ENCODE results near the gene NFKBIB. TPM values are rescaled to one million over a fixed set of nuclear protein-coding genes. Genes with fewer than 3 reads are reported as not detected.
"Not testable (repeated sequence)": the region's sequence is repeated elsewhere in the genome, so short reads cannot be mapped to it uniquely, and the experiment has no call there.

The NFKBIB gene
- total RNA-seq, result 21.4 TPM

GRCh38 chr19:38899447-38900201 lies at the start of gene NFKBIB, which contains the start of gene SIRT2:
Gene NFKBIB (plus strand): TSS chr19:38899969. CDS start chr19:38900033, 64 bp downstream.
Gene SIRT2 (minus strand): TSS chr19:38899618. CDS start chr19:38899521, 97 bp downstream.
- peak; percentile 97 for ATAC-seq

- ATAC-seq, result peak; percentile 87
Observed at GRCh38 chr19:38850436-38850975, 49.3 kb upstream of the NFKBIB start.

- no peak for ATAC-seq
Observed at GRCh38 chr19:38850976-38851621, 48.7 kb upstream of the NFKBIB start.

- peak; percentile 63 for ATAC-seq
Observed at GRCh38 chr19:38851622-38852230, 48.0 kb upstream of the NFKBIB start.

DNA sequence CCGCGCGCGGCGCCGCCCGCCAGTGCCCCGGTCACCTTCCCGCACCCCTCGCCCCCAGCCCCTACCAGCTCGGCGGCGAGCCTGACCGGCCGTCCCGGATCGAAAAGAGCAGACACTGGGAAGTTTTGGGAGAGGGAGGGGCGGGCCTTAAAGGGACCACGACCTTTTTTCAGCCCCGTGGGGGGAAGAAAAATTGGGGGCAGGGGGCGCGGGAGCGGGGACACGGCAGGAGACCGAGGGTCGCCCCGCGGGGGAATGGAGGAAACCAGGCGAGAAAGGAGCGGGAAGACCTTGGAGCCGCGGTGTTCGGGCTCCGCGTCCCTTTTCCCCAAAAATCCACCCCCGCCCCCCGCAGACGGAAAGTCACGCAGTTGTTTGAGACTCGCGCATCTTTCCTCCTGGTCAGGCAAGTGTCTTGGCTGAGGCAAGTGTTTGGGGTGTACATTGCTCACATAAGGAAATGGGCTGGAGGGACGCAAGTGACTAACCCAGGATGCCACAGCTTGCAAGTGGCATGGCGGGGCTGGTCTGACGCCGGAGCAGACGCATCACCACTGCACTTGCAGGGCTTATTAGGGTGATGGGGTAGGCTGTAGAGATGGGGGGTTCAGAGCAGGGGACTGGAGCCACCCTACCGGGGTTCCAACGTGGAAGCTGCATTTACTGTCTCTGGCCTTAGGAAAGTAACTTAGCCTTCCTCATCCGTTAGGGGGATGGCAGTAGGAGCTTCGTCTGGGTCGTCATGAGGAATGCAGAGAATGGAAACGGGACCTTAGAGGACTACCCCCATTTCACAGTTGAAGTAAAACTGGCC lies 47.3 kb upstream of the NFKBIB start:
- peak; percentile 3 for ATAC-seq

GRCh38 chr19:38853214-38853613 lies 46.6 kb upstream of the NFKBIB start:
- no peak for ATAC-seq

- ATAC-seq, result not testable (repeated sequence)
Observed at GRCh38 chr19:38854961-38855360, 44.8 kb upstream of the NFKBIB start.

GRCh38 chr19:38855751-38856150 lies 44.0 kb upstream of the NFKBIB start:
- not testable (repeated sequence) for ATAC-seq

DNA sequence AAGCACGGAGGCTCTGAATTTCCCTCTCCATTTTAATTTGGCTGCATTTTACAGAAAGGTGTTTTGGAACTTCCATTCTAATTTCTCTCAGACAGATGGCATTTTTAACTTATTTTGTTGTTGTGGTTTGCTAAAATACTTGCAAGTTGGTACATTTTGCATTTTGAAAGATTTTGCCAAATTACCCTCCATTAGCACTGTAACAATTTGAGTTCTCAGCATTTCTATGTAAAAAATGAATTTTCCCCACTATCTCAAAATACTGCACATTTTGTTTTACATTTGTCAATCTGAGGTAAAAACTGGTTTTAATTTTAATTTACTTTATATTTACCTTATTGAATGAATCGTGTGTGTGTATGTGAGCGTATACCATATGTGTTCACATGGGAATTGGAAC lies 43.0 kb upstream of the NFKBIB start:
- no peak for ATAC-seq

DNA sequence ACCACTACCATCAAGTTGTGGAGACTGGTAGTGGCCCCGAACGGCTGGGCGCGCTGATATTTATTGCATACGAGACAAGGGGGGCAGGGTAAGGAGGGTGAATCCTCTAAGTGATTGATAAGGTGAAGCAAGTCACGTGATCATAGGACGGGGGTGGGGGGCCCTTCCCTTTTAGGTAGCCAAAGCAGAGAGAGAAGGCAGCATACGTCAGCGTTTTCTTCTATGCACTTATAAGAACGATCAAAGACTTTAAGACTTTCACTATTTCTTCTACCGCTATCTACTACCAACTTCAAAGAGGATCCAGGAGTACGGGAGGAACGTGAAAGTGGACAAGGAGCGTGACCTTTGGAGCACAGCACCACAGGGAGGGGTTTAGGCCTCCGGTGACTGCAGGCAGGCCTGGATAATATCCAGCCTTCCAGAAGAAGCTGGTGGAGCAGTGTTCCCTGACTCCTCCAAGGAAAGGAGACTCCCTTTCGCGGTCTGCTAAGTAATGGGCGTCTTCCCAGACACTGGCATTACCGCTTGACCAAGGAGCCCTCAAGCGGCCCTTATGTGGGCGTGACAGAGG lies 40.1 kb upstream of the NFKBIB start:
- ATAC-seq, result not testable (repeated sequence)

DNA sequence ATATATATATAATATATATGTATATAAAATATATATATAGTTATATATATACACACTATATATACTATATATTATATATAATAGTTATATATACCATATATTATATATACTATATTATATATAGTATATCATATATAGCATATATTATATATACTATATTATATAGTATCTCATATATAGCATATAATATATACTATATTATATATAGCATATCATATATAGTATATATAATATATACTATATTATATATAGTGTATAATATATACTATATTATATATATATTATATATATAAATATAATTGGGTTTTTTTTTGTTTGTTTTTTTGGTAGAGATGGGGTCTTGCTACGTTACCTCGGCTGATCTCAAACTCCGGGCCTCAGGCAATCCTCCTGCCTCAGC lies 38.4 kb upstream of the NFKBIB start:
- ATAC-seq, result no peak

DNA sequence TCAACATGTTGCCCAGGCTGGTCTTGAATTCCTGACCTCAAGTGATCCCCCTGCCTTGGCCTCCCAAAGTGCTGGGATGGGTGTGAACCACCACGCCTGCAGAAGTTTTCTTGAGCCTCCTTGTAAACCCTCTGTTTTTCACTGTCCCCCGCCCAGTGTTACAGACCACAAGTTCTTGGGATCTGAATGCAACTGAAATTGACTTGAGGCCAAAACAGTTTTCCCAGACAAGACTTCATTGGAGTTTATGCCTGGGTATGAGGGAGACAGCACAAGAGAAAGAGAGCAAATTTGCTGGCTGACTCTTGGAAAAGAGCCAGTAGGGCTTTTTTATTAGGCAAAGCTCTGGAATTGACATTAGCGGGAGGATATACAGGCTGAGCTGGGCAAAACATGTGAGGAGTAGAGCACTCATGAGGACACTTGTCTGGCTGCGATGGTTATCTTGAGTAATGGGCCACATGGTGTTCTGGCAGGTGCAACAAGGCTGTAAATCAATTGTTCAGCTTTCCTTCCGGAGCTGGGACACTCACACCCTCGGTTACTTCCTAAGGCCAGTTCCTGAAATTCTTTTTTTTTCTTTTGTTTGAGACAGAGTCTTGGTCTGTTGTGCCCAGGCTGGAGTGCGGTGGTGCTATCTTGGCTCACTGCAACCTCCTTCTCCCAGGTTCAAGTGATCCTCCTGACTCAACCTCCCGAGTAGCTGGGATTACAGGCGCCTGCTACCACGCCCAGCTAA lies 37.3 kb upstream of the NFKBIB start:
- peak; percentile 56 for ATAC-seq

DNA sequence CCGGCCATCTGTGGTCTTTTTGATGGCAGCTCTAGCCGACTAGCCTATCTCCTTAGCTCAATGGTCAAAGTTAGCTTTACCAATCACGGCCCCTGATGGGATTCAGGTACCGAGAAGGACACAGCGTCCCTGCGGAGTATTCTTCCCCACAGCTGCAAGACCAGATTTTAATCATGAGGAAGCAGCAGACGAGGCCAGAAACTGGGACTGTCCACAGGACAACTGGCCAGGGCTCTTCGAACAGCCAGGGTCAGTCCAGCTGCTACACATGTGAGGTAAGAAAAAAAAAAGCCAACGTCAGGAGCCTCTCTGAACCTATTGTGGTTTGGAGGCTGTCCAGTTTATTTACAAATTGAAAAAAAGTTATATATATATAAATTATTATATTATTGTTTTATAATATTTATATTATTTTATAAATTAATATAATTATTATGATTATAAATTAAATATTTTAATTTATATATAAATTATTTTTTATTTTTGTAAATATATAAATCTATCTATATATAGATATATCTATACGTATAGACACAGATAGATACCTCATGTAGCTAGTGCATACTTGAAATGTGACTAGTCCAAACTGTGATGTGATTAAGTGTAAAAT lies 32.5 kb upstream of the NFKBIB start:
- no peak for ATAC-seq

- ATAC-seq, result no peak
Observed at GRCh38 chr19:38868551-38868950, 31.2 kb upstream of the NFKBIB start.

DNA sequence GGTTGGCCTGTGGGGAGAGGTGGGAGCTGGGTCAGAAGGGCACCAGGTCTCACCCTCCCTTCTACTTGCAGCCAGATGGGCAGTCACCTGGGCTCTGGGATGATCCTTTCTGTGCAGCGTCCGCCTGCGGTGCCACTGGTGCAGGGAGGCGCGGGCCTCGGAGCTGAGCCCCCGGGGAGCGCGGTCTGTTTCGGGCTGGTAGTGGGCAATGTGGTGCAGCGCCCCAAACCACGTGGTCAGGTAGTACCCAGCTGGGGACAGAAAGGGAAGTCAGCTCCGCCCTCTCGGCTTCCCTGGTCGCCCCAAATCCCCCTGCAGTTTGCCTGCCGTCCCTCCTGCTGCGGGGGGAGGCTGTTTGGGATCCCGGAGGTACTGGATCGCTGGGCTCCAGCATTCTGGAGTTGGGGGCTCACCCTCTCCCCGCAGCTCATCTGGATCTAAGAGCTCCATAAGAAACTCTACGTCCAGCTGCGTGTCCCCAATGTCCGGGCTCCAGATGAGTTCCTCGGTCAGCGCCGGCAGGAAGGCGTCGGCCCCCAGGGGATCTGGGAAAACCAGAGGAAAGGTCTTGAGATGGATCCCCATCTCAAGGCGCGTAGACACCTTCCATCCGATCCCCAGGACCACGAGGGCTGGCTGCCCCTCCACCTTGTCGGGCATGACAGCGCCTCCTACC lies 30.5 kb upstream of the NFKBIB start:
- ATAC-seq, result peak; percentile 26

- ATAC-seq, result peak; percentile 83
Observed at GRCh38 chr19:38869836-38870607, 29.7 kb upstream of the NFKBIB start.

GRCh38 chr19:38870612-38871011 lies 29.2 kb upstream of the NFKBIB start:
- ATAC-seq, result peak; percentile 1

DNA sequence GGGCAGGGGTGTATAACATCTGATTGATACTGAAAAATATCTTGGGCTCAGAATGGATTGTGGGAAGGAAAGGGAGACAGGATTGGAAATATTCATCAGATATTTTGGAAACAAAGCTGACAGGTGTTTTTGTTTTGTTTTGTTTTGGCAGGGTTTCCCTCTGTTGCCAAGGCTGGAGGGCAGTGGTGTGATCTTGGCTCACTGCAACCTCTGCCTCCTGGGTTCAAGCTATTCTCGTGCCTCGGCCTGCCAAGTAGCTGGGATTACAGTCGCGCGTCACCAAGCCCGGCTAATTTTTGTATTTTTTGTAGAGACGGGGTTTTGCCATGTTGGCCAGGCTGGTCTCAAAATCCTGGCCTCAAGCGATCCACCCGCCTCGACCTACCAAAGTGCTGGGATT lies 26.4 kb upstream of the NFKBIB start:
- ATAC-seq, result not testable (repeated sequence)

DNA sequence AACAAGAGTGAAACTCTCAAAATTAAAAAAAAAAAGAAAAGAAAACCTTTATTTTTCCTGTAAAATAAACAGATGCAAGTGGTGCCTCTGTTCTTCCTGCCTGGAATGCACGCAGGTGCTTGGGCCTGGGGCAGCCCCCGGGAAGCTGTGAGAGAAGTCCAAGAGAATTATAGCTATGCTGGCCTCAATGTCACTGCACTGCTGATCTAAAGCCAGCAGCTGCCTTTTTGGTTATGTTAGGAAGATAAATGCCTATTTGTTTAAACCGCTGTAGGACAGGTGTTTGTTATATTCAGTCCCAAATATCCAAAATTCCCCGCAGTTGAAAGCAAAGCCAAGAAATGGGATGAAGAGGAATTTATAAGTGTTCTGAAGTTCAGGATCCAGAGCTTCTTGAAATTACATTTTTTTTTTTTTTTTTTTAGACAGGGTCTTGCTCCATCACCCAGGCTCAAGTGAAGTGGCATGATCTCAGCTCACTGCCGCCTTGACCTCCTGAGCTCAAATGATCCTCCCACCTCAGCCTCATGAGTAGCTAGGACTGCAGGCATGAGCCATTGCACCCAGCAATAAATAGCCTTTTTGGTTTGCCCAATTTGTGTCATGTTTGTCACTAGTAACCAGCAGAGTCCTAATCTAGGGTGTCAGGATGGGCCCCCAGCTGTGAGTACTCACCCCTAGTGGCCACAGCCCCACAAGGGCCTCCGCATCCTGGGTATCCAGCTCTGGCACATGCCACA lies 23.9 kb upstream of the NFKBIB start:
- no peak for ATAC-seq
